ENCODE results near the gene PRR27. TPM values are rescaled to one million over a fixed set of nuclear protein-coding genes. Genes with fewer than 3 reads are reported as not detected.

PRR27 gene
- total and polyA plus RNA-seq, 9 of the 15 experiments (the other 6 are each of a cell fraction or from before 2014, with no cell fraction given) = not detected

- in situ Hi-C loops (cut with MboI) (no loop called here), intact Hi-C loops (cut with micrococcal nuclease) (no loop called here)
- DNase-seq (ENCODE audit: extremely low read depth in 1 of 4, low spot score in 3 of 4) (no peak), ATAC-seq (no peak), FAIRE-seq (no peak)
- no peak for TF ChIP-seq ZBTB1 (CRISPR knock-in tag; IDR thresholded peaks at IDR 0.05; ENCODE audit: borderline replicate concordance, low read depth)
- Histone ChIP-seq H3K9me3 (replicated peaks; ENCODE audit: control insufficient read depth, insufficient read depth, low read depth, low read length) (no peaks in the 10 kb centered on the region), H3K4me2 (ENCODE audit: insufficient read depth, low read length) (no peak overlapping the region), H3K9me1 (ENCODE audit: control insufficient read depth, insufficient read depth, low read length) (no peaks in the 10 kb centered on the region), H3K27ac (ENCODE audit: extremely low read depth, low read depth, low read length) (no peak overlapping the region), H3K4me1 (replicated peaks in 1 of 2; ENCODE audit: control insufficient read depth in 2 of 2, insufficient read depth in 2 of 2, low read length in 2 of 2) (no peaks in the 10 kb centered on the region), H3K27me3 (ENCODE audit: control insufficient read depth in 2 of 2, insufficient read depth in 2 of 2, low read length in 2 of 2) (no peaks in the 10 kb centered on the region), H4K20me1 (replicated peaks; ENCODE audit: control insufficient read depth, insufficient read depth, low read length) (no peaks in the 10 kb centered on the region), H3K36me3 (ENCODE audit: control insufficient read depth, insufficient read depth, low read length) (no peaks in the 10 kb centered on the region), H3K79me2 (ENCODE audit: control insufficient read depth, insufficient read depth, low read length) (no peaks in the 10 kb centered on the region), H3K4me3 (no peak overlapping the region), H2AFZ (ENCODE audit: low read depth, low read length) (no peak overlapping the region), H3K9ac (ENCODE audit: insufficient read depth in 1 of 2, low read depth in 2 of 2, low read length in 2 of 2) (no peak overlapping the region)
- WGBS (ENCODE audit: insufficient coverage, low coverage, missing lambda C conversion rate) = 7% methylated on average over 1 of the region's 1 CpG
- POLR2A ChIA-PET = no interaction called here
- no TSS peak for BruUV-seq (replicated peaks)
- CTCF ChIA-PET (ENCODE audit: low intra/inter-chr PET ratio) = no interaction called here
Measured at GRCh38 chr4:70187216-70187615, 33.2 kb downstream of the PRR27 start.

GRCh38 chr4:70190579-70190978 lies 36.5 kb downstream of the PRR27 start:
- FAIRE-seq (no peak), DNase-seq (ENCODE audit: extremely low read depth in 1 of 4, low spot score in 3 of 4) (no peak), ATAC-seq (no peak)
- Histone ChIP-seq H3K27ac (ENCODE audit: extremely low read depth, low read depth, low read length) (no peak overlapping the region), H3K4me3 (no peak overlapping the region), H3K9me1 (ENCODE audit: control insufficient read depth, insufficient read depth, low read length) (no peaks in the 10 kb centered on the region), H2AFZ (ENCODE audit: low read depth, low read length) (no peak overlapping the region), H3K9me3 (replicated peaks; ENCODE audit: control insufficient read depth, insufficient read depth, low read depth, low read length) (no peaks in the 10 kb centered on the region), H3K4me2 (ENCODE audit: insufficient read depth, low read length) (no peak overlapping the region), H3K27me3 (ENCODE audit: control insufficient read depth in 2 of 2, insufficient read depth in 2 of 2, low read length in 2 of 2) (no peaks in the 10 kb centered on the region), H3K36me3 (ENCODE audit: control insufficient read depth, insufficient read depth, low read length) (no peaks in the 10 kb centered on the region), H3K9ac (ENCODE audit: insufficient read depth in 1 of 2, low read depth in 2 of 2, low read length in 2 of 2) (no peak overlapping the region), H4K20me1 (replicated peaks; ENCODE audit: control insufficient read depth, insufficient read depth, low read length) (no peaks in the 10 kb centered on the region), H3K79me2 (ENCODE audit: control insufficient read depth, insufficient read depth, low read length) (no peaks in the 10 kb centered on the region), H3K4me1 (replicated peaks in 1 of 2; ENCODE audit: control insufficient read depth in 2 of 2, insufficient read depth in 2 of 2, low read length in 2 of 2) (no peaks in the 10 kb centered on the region)
- no TSS peak for BruUV-seq (replicated peaks)
- intact Hi-C loops (cut with micrococcal nuclease) = no loop called here
- 0% methylated on average over 1 of the region's 1 CpG for WGBS (ENCODE audit: insufficient coverage, low coverage, missing lambda C conversion rate)
- in situ Hi-C loops (cut with MboI) = no loop called here
- POLR2A ChIA-PET = no interaction called here
- CTCF ChIA-PET (ENCODE audit: low intra/inter-chr PET ratio) = no interaction called here
- TF ChIP-seq DIDO1 (tag; IDR thresholded peaks at IDR 0.05; ENCODE audit: low read depth) = no peak
- no peak for TF ChIP-seq NR0B1 (IDR thresholded peaks at IDR 0.05; ENCODE audit: partially characterized antibody)
- no peak for TF ChIP-seq TFAM (CRISPR knock-in tag; conservative IDR thresholded peaks at IDR 0.05)
- no peak for TF ChIP-seq ADNP (tag; IDR thresholded peaks at IDR 0.05)
- no peak for TF ChIP-seq CHAMP1 (IDR thresholded peaks at IDR 0.05)
- TF ChIP-seq KLF13 (tag; IDR thresholded peaks at IDR 0.05; ENCODE audit: borderline replicate concordance, low read depth) = no peak
- TF ChIP-seq ZBTB1 (CRISPR knock-in tag; IDR thresholded peaks at IDR 0.05; ENCODE audit: borderline replicate concordance, low read depth) = no peak
- no peak for TF ChIP-seq SLC30A9 (CRISPR knock-in tag; IDR thresholded peaks at IDR 0.05)
- TF ChIP-seq RBM22 (IDR thresholded peaks at IDR 0.05; ENCODE audit: low read depth, low read length, poor library complexity, severe bottlenecking) = no peak
- no peak for TF ChIP-seq RFX7 (CRISPR knock-in tag; IDR thresholded peaks at IDR 0.05)
- no peak for TF ChIP-seq STAT5A (IDR thresholded peaks at IDR 0.05; ENCODE audit: borderline replicate concordance, low read length)
- no peak for TF ChIP-seq EZH2 (IDR thresholded peaks at IDR 0.05; ENCODE audit: borderline replicate concordance, low read depth, low read length)
